MM.1S (cell line): ENCODE data around the gene KRTAP9-6.

Experiments
- CTCF ChIP-seq: fragments of 300-600 bp; sonication (generic); IDR thresholded peaks from 2 replicates; pipeline ENCODE4 v1.5.1; 2016; ENCODE audit warnings: antibody characterized with exemption, low read length, mixed read lengths
- EZH2 ChIP-seq: fragments of 300-600 bp; sonication (generic); optimal IDR thresholded peaks from 2 replicates; pipeline ENCODE3; 2017; ENCODE audit warnings: low read depth, mild to moderate bottlenecking, antibody characterized with exemption, low read length, mixed read lengths
- EZH2phosphoT487 ChIP-seq: fragments of 300-600 bp; sonication (generic); IDR thresholded peaks from 2 replicates; pipeline ENCODE4 v1.6.1; 2018; ENCODE audit warnings: antibody characterized with exemption, low read length

DNA sequence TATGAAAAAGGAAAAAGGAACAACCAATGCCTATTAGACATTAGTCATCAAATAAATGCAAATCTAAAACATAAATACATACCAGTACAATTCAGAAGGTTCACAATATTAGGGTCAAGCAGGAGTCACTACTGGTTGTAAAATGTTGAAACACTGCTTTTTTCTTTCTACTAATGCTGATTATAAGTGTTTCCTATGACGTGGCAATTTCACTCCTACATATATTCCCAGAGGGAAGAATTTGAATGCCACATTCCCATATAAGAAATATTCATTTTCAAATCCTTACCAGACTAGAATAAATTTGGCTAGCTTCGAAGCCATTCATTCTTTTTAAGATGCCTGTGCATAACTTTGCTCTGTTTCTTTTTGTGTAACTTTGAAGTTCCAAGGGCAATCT, 41.4 kb upstream of the KRTAP9-6 start:
- TF ChIP-seq EZH2phosphoT487 (no peak), CTCF (no peak), EZH2 (no peak)
